Omental fat pad (tissue), 4 donors: Measurements from ENCODE around the gene NAV2. TPM values are rescaled to one million over a fixed set of nuclear protein-coding genes. Genes with fewer than 3 reads are reported as not detected.

Source experiments
- ATAC-seq: fragments of 150-250 bp; one replicate; pipeline ENCODE4 v1.9.1; 2016; ENCODE audit warnings: mild to moderate bottlenecking, moderate library complexity; ENCODE audit not compliant: low FRiP score
- DNase-seq: peaks from one replicate; pipeline ENCODE4 v3.0.0-alpha.2; 2019; ENCODE audit warnings: low spot score
- total RNA-seq, 4 donors: library from RNA; depleted of rRNA; stranded (reverse); fragments of >200 nt; gene quantifications; one replicate each; pipeline ENCODE4 v1.1.0, GENCODE V29; 2016
- TF ChIP-seq, protein P1 (sequence below), 3 donors: fragments of 450-650 bp; IDR thresholded peaks; one replicate each; pipeline ENCODE4 v1.5.1; 2016 to 2017; ENCODE audit warnings: antibody characterized with exemption in 3 of 3, mild to moderate bottlenecking in 3 of 3, moderate library complexity in 2 of 3

Gene NAV2
- total RNA-seq, 4 donors from 2014 or later: 6.3 to 41.6 (median 13.0) TPM

DNA sequence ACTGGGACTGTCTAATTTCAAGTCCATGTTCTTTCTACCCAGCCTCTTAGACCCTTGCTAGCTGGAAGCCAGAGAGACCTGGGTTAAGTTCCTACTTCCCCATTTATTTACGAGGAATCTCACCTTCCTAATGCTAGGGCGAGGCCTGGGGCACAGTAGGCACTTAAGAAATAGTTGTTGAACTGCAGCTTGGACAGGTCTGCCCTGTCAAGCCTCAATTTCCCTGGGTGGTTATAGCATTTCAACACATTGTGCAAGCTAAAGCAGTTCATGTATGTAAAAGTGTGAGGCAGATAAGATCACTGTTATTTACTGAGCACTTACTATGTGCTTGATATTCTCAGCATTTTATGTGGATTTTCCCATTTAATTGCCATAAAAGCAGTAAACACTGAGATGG, 12.1 kb downstream of the NAV2 start:
- TF ChIP-seq, protein P1, sequence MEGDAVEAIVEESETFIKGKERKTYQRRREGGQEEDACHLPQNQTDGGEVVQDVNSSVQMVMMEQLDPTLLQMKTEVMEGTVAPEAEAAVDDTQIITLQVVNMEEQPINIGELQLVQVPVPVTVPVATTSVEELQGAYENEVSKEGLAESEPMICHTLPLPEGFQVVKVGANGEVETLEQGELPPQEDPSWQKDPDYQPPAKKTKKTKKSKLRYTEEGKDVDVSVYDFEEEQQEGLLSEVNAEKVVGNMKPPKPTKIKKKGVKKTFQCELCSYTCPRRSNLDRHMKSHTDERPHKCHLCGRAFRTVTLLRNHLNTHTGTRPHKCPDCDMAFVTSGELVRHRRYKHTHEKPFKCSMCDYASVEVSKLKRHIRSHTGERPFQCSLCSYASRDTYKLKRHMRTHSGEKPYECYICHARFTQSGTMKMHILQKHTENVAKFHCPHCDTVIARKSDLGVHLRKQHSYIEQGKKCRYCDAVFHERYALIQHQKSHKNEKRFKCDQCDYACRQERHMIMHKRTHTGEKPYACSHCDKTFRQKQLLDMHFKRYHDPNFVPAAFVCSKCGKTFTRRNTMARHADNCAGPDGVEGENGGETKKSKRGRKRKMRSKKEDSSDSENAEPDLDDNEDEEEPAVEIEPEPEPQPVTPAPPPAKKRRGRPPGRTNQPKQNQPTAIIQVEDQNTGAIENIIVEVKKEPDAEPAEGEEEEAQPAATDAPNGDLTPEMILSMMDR (IDR thresholded peaks at IDR 0.05): no peak
- ATAC-seq: no peak
- DNase-seq: no peak

DNA sequence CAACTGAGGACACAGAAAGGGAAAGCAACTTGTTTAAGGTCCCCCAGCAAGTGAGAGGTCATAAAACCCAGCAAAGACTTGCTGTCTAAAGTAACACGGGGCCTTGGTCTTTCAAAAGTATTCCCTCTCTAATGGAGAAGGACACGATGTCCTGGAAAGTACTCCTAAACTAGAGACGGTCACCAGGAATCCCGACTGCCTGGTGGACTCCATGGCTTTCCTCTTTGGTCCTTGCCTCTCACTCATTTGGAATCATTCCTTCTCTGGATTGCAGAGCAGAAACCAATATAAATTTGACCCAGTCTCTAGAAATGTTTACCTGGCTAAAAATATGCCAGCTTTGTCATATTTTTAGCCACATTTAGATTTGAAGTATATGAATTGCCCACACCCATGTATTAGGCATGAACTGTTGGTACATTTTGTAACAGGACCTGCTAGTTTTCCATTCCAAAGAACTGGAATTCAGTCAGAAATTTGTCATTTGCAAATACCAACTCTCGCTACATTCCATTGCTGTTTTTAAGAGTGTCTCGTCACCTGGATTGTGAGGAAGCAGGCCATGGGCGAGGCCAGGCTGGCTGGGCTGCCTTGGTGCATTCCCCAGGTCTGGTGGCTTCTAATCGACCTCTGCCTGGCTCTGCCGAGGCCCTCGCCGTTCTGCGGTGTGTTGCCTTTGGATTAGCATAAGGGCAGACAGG, 12.9 kb downstream of the NAV2 start:
- DNase-seq (no peak), ATAC-seq (no peak)
- TF ChIP-seq, protein P1 (IDR thresholded peaks at IDR 0.05): no peak

DNA sequence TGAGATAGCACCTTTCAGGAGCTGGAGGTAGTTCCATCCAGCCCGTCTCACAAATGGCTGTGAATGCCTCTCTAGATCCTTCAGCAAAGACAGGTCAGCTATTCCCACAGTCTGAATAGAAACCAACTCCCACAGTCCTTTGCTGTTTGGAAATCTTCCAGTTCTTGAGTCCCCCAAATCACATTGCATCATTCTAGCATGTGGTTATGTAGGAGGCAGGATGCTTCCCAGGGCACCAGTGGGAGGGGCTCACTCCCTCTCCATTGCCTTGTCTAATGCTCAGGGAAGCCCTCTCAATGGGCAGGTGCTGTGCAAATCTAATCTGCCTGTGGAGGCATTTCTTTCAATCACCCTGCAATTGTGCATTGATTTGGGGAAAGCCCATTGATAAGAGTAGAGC, 14.6 kb downstream of the NAV2 start:
- DNase-seq (no peak), ATAC-seq (no peak)
- TF ChIP-seq, protein P1 (IDR thresholded peaks at IDR 0.05): no peak

DNA sequence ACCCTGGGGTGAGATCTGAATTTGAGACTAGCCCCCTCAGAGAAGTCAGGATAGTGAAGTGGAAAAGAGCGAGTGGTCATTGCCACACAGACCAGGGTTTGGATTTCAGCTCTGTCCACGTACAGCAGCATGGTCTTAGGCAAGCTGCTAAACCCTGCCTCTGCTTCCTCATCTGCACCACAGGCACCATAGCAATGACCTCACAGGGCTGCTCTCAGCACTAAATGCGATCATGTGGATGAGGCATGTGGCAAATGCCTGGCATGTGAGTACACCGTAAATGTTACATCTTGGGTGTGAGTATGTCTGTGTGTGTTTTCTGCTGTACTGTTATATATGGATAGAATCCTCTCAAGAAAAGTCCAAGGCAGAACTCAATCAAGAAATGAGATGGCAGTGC, 15.8 kb downstream of the NAV2 start:
- TF ChIP-seq, protein P1 (IDR thresholded peaks at IDR 0.05): no peak
- no peak for DNase-seq
- no peak for ATAC-seq

DNA sequence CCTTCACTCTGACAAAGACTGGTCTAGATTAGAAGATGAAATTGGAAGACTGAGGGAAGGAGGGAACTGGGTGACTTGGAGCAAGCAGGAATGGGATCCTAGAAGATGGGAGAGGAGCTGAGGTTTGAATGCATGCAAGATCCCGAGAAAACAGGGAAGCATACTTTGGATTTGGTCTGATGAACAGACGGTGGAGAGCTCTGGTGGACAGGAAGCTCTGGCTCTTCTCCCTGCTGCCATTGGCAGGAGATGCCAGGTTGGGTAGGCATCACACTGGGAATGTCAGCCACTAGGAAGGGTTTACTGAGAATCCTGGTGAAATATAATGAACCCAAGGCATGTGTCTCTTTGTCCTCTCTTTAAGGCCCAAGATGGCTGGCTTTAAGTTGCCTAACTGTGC, 16.5 kb downstream of the NAV2 start:
- DNase-seq: no peak
- TF ChIP-seq, protein P1 (IDR thresholded peaks at IDR 0.05): no peak
- no peak for ATAC-seq

DNA sequence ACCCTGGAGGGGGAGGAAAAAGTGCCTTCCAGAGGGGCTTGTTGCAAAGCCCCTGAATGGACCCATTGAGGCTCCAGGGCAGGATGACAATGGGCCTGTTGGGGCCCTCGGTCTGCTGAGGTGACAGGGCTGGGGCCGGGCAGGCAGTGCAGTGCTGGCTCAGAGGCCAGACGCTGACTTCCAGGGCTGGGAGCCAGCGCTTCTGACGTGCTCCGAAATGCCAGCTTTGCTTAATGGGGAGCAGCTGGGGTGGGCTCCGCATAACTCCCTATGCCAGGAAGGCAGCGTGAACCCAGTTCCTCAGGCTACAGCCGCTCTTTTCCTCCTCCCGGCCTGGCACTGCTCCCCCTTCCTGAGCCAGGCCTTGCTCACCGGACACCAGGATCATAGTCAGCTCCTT, 17.7 kb downstream of the NAV2 start:
- DNase-seq: no peak
- TF ChIP-seq, protein P1 (IDR thresholded peaks at IDR 0.05): no peak
- no peak for ATAC-seq

DNA sequence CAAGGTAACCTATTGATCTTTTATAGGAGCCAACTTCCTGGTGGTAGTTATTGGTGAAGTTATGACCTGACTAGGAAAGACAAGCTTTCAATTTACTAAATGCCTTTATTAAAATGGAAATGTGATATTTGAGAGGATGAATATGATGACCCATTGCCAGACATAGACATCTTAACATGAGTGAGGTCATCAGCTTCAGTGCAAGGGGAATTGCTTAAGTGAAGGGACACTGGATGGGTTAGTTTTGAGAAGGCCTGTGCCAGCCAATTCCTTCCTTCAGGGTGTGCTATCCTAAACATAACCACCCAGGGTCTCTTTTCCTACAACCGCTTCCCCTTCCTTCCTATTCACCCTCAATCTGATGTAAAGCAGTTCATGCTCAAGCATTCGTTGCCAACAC, 21.5 kb downstream of the NAV2 start:
- TF ChIP-seq, protein P1 (IDR thresholded peaks at IDR 0.05): no peak
- no peak for DNase-seq
- no peak for ATAC-seq
